Motor neuron (in vitro differentiated cells): ENCODE data around the gene ZBP1. TPM values are rescaled to one million over a fixed set of nuclear protein-coding genes. Genes with fewer than 3 reads are reported as not detected.

ENCODE experiments used
- ATAC-seq, 8 experiments: fragments of 200-7000 bp; cut with Tn5 transposase; replicated peaks in 6 of 8; 2 replicates each; pipeline ENCODE4 v1.8.0; 2021; ENCODE audit warnings: mild to moderate bottlenecking in 8 of 8, moderate library complexity in 8 of 8
- H3K27ac ChIP-seq, 2 donors: fragments of 250-450 bp; sonication (Bioruptor Pico); 2 replicates each; pipeline ENCODE4 v1.9.0; 2021; ENCODE audit warnings: antibody characterized with exemption in 2 of 2, mild to moderate bottlenecking in 2 of 2, moderate library complexity in 1 of 2
- H3K4me1 ChIP-seq, 2 donors: fragments of 250-450 bp; sonication (Bioruptor Pico); replicated peaks in 1 of 2; 2 replicates each; pipeline ENCODE4 v1.6.1; 2021; ENCODE audit warnings: antibody characterized with exemption in 2 of 2, mild to moderate bottlenecking in 2 of 2, moderate library complexity in 1 of 2
- H3K4me3 ChIP-seq, 5 donors: fragments of 250-450 bp; sonication (Bioruptor Pico); 2 replicates each; pipeline ENCODE4 v1.9.0; 2021; ENCODE audit warnings: antibody characterized with exemption in 5 of 5, mild to moderate bottlenecking in 5 of 5, moderate library complexity in 4 of 5
- WGBS, 10 experiments: fragments of 450-650 bp; shearing (Covaris generic); methylation state at CpG; one replicate each; pipeline ENCODE4 v1.0.0; 2022; 5-methylcytosine and 5-hydroxymethylcytosine counted together
- in situ Hi-C, 9 experiments: fragments of 400-800 bp; cut with MboI; loops; one replicate each; pipeline ENCODE4 v1.15.0; 2021; ENCODE audit warnings: low sequenced_read_pairs in 9 of 9, low pct_unique_long_range_greater_than_20kb in 2 of 9; ENCODE audit not compliant: unreplicated experiment in 9 of 9
- total RNA-seq, 8 experiments: library from RNA; unstranded; fragments of 300-600 nt; gene quantifications; 2 replicates each; pipeline versions ENCODE4 v1.2.3 to v1.2.4, GENCODE V29; 2022

Gene ZBP1
- total RNA-seq, 8 experiments from 2014 or later = 0.09 to 1.00 (median 0.30) TPM; not detected in 2

- in situ Hi-C loops = loop anchor here in 3 of 9 experiments (10.0 to 25.0 kb wide), 2 partner anchors 430 to 528 kb away; no protein-coding TSS in a partner anchor
Observed at GRCh38 chr20:57656821-57657534, 36.8 kb upstream of the ZBP1 start.

GRCh38 chr20:57656252-57656820, 36.1 kb upstream of the ZBP1 start:
- no peak for ATAC-seq
- in situ Hi-C loops = loop anchor here in 3 of 9 experiments (10.0 to 25.0 kb wide), 2 partner anchors 431 to 528 kb away; no protein-coding TSS in a partner anchor

More at GRCh38 chr20:57656821-57657534, 36.8 kb upstream of the ZBP1 start:
- peaks cover 0 to 7% of the 10 kb centered on the region in 2 donors for H3K4me1 ChIP-seq
- H3K4me3 ChIP-seq = no peak overlapping the region
- 64 to 96% (median 93%) methylated on average over 3 to 4 of the region's 20 CpGs; no CpG with 5 or more reads in 7 of the 10 experiments for WGBS, 10 experiments
- H3K27ac ChIP-seq = no peak overlapping the region
- ATAC-seq = no peak

GRCh38 chr20:57655809-57656155, 35.6 kb upstream of the ZBP1 start:
- WGBS, 10 experiments = 60 to 95% (median 75%) methylated on average over 1 to 10 of the region's 11 CpGs; no CpG with 5 or more reads in 5 of the 10 experiments
- no peak for ATAC-seq
- Histone ChIP-seq H3K4me1 (peaks cover 0 to 7% of the 10 kb centered on the region in 2 donors), H3K27ac (no peak overlapping the region), H3K4me3 (no peak overlapping the region)
- in situ Hi-C loops = loop anchor here in 3 of 9 experiments (10.0 to 25.0 kb wide), 2 partner anchors 432 to 529 kb away; no protein-coding TSS in a partner anchor

More at GRCh38 chr20:57656252-57656820, 36.1 kb upstream of the ZBP1 start:
- WGBS, 10 experiments = 64 to 88% (median 80%) methylated on average over 3 to 14 of the region's 15 CpGs; no CpG with 5 or more reads in 5 of the 10 experiments
- Histone ChIP-seq H3K4me1 (peaks cover 0 to 7% of the 10 kb centered on the region in 2 donors), H3K4me3 (no peak overlapping the region), H3K27ac (no peak overlapping the region)

GRCh38 chr20:57654998-57655808, 35.0 kb upstream of the ZBP1 start:
- WGBS, 10 experiments = 68 to 100% (median 76%) methylated on average over 1 to 7 of the region's 22 CpGs; no CpG with 5 or more reads in 4 of the 10 experiments
- no peak overlapping the region for H3K27ac ChIP-seq
- ATAC-seq = peak in 1 of 8 experiments; percentile 25
- peaks cover 0 to 7% of the 10 kb centered on the region in 2 donors for H3K4me1 ChIP-seq
- H3K4me3 ChIP-seq = no peak overlapping the region
- in situ Hi-C loops = loop anchor here in 3 of 9 experiments (10.0 to 25.0 kb wide), 2 partner anchors 432 to 530 kb away; no protein-coding TSS in a partner anchor

GRCh38 chr20:57654363-57654997, 34.3 kb upstream of the ZBP1 start:
- in situ Hi-C loops = loop anchor here in 3 of 9 experiments (10.0 to 25.0 kb wide), 2 partner anchors 433 to 530 kb away; no protein-coding TSS in a partner anchor
- no peak overlapping the region for H3K4me3 ChIP-seq
- H3K27ac ChIP-seq = no peak overlapping the region

DNA sequence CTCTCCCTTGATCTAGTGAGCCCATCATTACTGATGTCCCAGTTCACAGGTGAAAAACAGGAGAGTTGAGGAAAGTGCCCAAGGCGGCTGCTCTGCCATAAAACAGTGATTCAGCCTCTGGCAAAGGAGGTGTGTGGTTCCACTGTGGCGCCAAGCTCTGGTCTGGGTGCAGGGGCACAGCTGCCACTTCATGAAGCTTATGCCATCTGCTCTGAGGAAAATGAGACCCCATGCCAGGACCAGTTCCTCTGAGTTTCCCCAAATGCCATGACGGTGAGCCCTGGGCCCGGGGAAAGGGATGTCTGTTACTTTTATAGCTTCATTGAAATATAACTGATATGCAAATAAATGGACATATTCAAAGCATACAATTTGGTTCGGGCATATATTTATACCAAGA, 33.7 kb upstream of the ZBP1 start:
- in situ Hi-C loops = loop anchor here in 3 of 9 experiments (10.0 to 25.0 kb wide), 2 partner anchors 433 to 531 kb away; no protein-coding TSS in a partner anchor

More at GRCh38 chr20:57654363-57654997, 34.3 kb upstream of the ZBP1 start:
- WGBS, 10 experiments = 14 to 100% (median 34%) methylated on average over 1 to 6 of the region's 12 CpGs; no CpG with 5 or more reads in 4 of the 10 experiments
- ATAC-seq = peak; percentile 77 to 97 (median 84)
- peaks cover 0 to 7% of the 10 kb centered on the region in 2 donors for H3K4me1 ChIP-seq

DNA sequence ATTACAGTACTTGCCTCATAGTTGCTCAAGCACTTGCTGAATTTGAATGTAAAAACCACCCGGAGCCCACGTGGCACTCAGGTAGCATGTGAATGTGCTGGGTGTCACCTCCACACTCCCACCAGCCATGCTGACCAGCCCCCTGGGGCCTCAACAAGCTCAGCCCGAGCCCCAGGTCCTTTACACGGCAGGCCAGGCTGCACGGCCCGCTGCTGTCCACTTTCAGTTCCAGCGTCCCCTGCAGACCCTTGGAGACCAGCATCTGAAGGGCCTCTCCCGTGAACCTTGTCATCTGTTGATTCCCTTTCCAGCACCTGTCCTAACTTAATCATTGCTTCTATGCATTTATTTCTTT, 33.3 kb upstream of the ZBP1 start:
- ATAC-seq = no peak
- H3K4me3 ChIP-seq = no peak overlapping the region
- H3K4me1 ChIP-seq = peaks cover 0 to 7% of the 10 kb centered on the region in 2 donors
- no peak overlapping the region for H3K27ac ChIP-seq
- in situ Hi-C loops = loop anchor here in 3 of 9 experiments (10.0 to 25.0 kb wide), 2 partner anchors 434 to 531 kb away; no protein-coding TSS in a partner anchor
- 57 to 100% (median 92%) methylated on average over 1 to 4 of the region's 8 CpGs; no CpG with 5 or more reads in 5 of the 10 experiments for WGBS, 10 experiments

More for the DNA sequence above, 33.7 kb upstream of the ZBP1 start:
- H3K27ac ChIP-seq = no peak overlapping the region
- peak in 3 of 8 experiments; percentile 16 to 41 (median 18) for ATAC-seq
- WGBS, 10 experiments = 0 to 80% (median 44%) methylated on average over 1 to 3 of the region's 5 CpGs; no CpG with 5 or more reads in 2 of the 10 experiments
- peaks cover 0 to 7% of the 10 kb centered on the region in 2 donors for H3K4me1 ChIP-seq
- no peak overlapping the region for H3K4me3 ChIP-seq

- H3K4me1 ChIP-seq = peaks cover 0 to 7% of the 10 kb centered on the region in 2 donors
- in situ Hi-C loops = loop anchor here in 3 of 9 experiments (10.0 to 25.0 kb wide), 2 partner anchors 434 to 532 kb away; no protein-coding TSS in a partner anchor
- no peak for ATAC-seq
- no peak overlapping the region for H3K4me3 ChIP-seq
- 73 to 91% (median 79%) methylated on average over 3 to 4 of the region's 28 CpGs; no CpG with 5 or more reads in 7 of the 10 experiments for WGBS, 10 experiments
- H3K27ac ChIP-seq = no peak overlapping the region
Observed at GRCh38 chr20:57652606-57653545, 32.6 kb upstream of the ZBP1 start.

GRCh38 chr20:57651881-57652605, 31.8 kb upstream of the ZBP1 start:
- in situ Hi-C loops = loop anchor here in 3 of 9 experiments (10.0 to 25.0 kb wide), 2 partner anchors 435 to 533 kb away; no protein-coding TSS in a partner anchor

DNA sequence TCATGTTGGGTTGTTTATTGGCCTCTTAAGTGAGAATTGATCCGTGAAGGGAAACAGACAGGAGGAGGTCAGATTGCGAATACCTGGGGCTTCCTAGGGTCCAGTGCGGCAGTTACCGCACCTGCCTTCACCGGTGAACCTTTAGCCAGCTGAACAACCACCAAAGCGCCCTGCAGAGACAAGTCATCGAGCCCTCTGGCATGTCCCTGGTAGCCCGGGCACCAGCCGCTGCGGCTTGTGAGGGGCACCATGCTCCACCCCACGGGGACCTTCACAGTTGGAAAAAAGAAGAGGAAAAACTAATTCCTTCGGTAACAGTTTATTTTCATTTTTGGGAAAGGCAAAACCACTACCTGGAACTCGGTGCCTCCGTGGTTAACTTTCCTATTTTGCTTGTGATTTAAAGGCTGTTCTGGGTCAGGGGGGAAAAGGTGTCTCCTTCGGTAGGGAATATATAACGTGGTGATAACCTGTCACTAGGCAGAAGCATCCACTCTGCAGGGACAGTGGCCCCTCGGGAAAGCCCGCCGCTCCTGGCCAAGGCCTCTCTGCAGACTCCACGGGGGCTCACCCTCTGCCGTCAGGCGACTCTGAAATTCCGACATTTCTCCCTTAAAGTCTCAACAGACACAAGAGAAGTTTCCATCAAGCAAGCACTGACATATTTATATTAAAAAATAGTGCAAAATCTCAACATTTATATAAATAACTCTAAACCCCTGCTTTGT, 30.7 kb upstream of the ZBP1 start:
- WGBS, 10 experiments = 65 to 100% (median 91%) methylated on average over 1 to 23 of the region's 23 CpGs
- no peak overlapping the region for H3K4me3 ChIP-seq
- no peak overlapping the region for H3K27ac ChIP-seq
- in situ Hi-C loops = loop anchor here in 3 of 9 experiments (10.0 to 25.0 kb wide), 2 partner anchors 436 to 534 kb away; no protein-coding TSS in a partner anchor
- peaks cover 0 to 7% of the 10 kb centered on the region in 2 donors for H3K4me1 ChIP-seq
- no peak for ATAC-seq

More at GRCh38 chr20:57651881-57652605, 31.8 kb upstream of the ZBP1 start:
- Histone ChIP-seq H3K4me3 (no peak overlapping the region), H3K4me1 (peaks cover 0 to 7% of the 10 kb centered on the region in 2 donors), H3K27ac (no peak overlapping the region)
- 44 to 100% (median 81%) methylated on average over 1 to 6 of the region's 50 CpGs; no CpG with 5 or more reads in 4 of the 10 experiments for WGBS, 10 experiments
- ATAC-seq = no peak
